GM12878 (cell line): ENCODE data around the gene GRIN2C. TPM values are rescaled to one million over a fixed set of nuclear protein-coding genes. Genes with fewer than 3 reads are reported as not detected.

Source experiments
- JUND ChIP-seq: IDR thresholded peaks from 2 replicates; pipeline ENCODE4 v1.6.1; 2012; ENCODE audit warnings: low read depth, mild to moderate bottlenecking, low read length, improper control_type of control experiment, moderate library complexity
- PAX5 ChIP-seq: IDR thresholded peaks from 2 replicates; pipeline ENCODE4 v1.6.1; 2011; ENCODE audit warnings: low read depth, low read length, borderline replicate concordance
- SPI1 ChIP-seq: IDR thresholded peaks from 2 replicates; pipeline ENCODE4 v1.6.1; 2011; ENCODE audit warnings: low read depth, mild to moderate bottlenecking, low read length, moderate library complexity, borderline replicate concordance; ENCODE audit not compliant: insufficient read depth
- STAT1 ChIP-seq: fragments of 450-650 bp; conservative IDR thresholded peaks from 2 replicates; pipeline ENCODE4 v1.6.1; 2014; ENCODE audit warnings: antibody characterized with exemption, mild to moderate bottlenecking
- polyA plus RNA-seq, 11 experiments: library from polyadenylated mRNA; depleted of rRNA in 4 of 11; unstranded in 6 of 11; stranded (reverse) in 5 of 11; fragments of >200 nt; fragmentation: Nextera tagmentation in 4 of 11; fragmentation: Illumina TruSeq in 1 of 11; extraction: Ambion mirVana in 4 of 11; extraction: Trizol in 1 of 11; gene quantifications; 1 replicate in 1 of 11; 2 replicates in 10 of 11; pipeline versions ENCODE4 v1.2.1 to v1.2.3, GENCODE V29; 2011 to 2016; ENCODE audit warnings: inconsistent platforms in 2 of 11, missing spikeins in 2 of 11, low read depth in 1 of 11
- total RNA-seq, 4 experiments: library from RNA; depleted of rRNA in 3 of 4; stranded (reverse); fragments of >200 nt in 3 of 4; fragmentation: Illumina TruSeq in 1 of 4; extraction: Trizol in 1 of 4; gene quantifications; 2 replicates each; pipeline versions ENCODE4 v1.2.1 to v1.2.3, GENCODE V29; 2013 to 2021
- TF ChIP-seq, protein P1 (sequence below), 3 experiments: IDR thresholded peaks in 2 of 3; conservative IDR thresholded peaks in 1 of 3; 2 replicates each; pipeline ENCODE4 v1.5.1; 2011; ENCODE audit warnings: low read depth in 3 of 3, low read length in 3 of 3, mild to moderate bottlenecking in 3 of 3, control low read depth in 2 of 3, moderate library complexity in 2 of 3, inconsistent platforms in 1 of 3, mixed read lengths in 1 of 3; ENCODE audit not compliant: control insufficient read depth in 2 of 3, insufficient read depth in 1 of 3; ENCODE audit errors: extremely low read depth in 1 of 3
- TF ChIP-seq, protein P2 (sequence below): IDR thresholded peaks from 2 replicates; pipeline ENCODE4 v1.6.1; 2012; ENCODE audit warnings: mild to moderate bottlenecking, low read depth, low read length
- TF ChIP-seq, protein P3 (sequence below): IDR thresholded peaks from 2 replicates; pipeline ENCODE4 v1.6.1; 2011; ENCODE audit warnings: mild to moderate bottlenecking, low read depth, low read length, moderate library complexity; ENCODE audit not compliant: insufficient replicate concordance
- TF ChIP-seq, protein P4 (sequence below): fragments of 450-650 bp; IDR thresholded peaks from 2 replicates; pipeline ENCODE4 v1.6.1; 2016; ENCODE audit warnings: mild to moderate bottlenecking
- TF ChIP-seq, protein P5 (sequence below): fragments of 450-650 bp; IDR thresholded peaks from 2 replicates; pipeline ENCODE4 v1.6.1; 2017; ENCODE audit warnings: mild to moderate bottlenecking, moderate library complexity
- TF ChIP-seq, protein P6 (sequence below): fragments of 450-650 bp; IDR thresholded peaks from 2 replicates; pipeline ENCODE4 v1.6.1; 2018; ENCODE audit warnings: mild to moderate bottlenecking, low read depth, moderate library complexity; ENCODE audit not compliant: partially characterized antibody

GRIN2C gene
- total and polyA plus RNA-seq, 10 of the 15 experiments (the other 5 are each of a cell fraction or from before 2014, with no cell fraction given): 0.01 to 0.20 (median 0.11) TPM; not detected in 2

DNA sequence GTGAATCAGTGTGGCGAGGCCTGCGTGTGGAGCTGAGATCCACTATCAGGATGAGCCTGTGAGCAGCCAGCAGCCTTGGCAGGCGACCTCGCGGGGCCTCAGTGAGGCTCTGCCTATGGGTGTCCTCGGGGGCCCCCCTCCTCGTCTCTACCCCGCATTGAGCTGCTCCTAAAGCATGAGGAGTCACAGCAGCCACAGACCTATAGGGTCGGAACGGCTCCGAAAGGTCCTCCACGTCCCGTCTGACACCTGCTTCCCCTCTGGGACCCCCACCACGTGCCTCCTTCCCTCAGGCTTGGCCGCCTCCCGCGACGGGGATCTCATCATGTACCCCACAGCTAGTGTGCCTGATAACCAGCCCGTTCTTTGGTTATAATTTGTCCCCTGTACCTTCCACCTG is 28.8 kb downstream of the GRIN2C start (continued):
- TF ChIP-seq, protein P1, sequence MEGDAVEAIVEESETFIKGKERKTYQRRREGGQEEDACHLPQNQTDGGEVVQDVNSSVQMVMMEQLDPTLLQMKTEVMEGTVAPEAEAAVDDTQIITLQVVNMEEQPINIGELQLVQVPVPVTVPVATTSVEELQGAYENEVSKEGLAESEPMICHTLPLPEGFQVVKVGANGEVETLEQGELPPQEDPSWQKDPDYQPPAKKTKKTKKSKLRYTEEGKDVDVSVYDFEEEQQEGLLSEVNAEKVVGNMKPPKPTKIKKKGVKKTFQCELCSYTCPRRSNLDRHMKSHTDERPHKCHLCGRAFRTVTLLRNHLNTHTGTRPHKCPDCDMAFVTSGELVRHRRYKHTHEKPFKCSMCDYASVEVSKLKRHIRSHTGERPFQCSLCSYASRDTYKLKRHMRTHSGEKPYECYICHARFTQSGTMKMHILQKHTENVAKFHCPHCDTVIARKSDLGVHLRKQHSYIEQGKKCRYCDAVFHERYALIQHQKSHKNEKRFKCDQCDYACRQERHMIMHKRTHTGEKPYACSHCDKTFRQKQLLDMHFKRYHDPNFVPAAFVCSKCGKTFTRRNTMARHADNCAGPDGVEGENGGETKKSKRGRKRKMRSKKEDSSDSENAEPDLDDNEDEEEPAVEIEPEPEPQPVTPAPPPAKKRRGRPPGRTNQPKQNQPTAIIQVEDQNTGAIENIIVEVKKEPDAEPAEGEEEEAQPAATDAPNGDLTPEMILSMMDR (IDR thresholded peaks at IDR 0.05 in 2 of 3, conservative IDR thresholded peaks at IDR 0.05 in 1 of 3; ENCODE audit: control insufficient read depth in 2 of 3, extremely low read depth in 1 of 3, insufficient read depth in 1 of 3, low read depth in 3 of 3, low read length in 3 of 3): no peak
- TF ChIP-seq, protein P2, sequence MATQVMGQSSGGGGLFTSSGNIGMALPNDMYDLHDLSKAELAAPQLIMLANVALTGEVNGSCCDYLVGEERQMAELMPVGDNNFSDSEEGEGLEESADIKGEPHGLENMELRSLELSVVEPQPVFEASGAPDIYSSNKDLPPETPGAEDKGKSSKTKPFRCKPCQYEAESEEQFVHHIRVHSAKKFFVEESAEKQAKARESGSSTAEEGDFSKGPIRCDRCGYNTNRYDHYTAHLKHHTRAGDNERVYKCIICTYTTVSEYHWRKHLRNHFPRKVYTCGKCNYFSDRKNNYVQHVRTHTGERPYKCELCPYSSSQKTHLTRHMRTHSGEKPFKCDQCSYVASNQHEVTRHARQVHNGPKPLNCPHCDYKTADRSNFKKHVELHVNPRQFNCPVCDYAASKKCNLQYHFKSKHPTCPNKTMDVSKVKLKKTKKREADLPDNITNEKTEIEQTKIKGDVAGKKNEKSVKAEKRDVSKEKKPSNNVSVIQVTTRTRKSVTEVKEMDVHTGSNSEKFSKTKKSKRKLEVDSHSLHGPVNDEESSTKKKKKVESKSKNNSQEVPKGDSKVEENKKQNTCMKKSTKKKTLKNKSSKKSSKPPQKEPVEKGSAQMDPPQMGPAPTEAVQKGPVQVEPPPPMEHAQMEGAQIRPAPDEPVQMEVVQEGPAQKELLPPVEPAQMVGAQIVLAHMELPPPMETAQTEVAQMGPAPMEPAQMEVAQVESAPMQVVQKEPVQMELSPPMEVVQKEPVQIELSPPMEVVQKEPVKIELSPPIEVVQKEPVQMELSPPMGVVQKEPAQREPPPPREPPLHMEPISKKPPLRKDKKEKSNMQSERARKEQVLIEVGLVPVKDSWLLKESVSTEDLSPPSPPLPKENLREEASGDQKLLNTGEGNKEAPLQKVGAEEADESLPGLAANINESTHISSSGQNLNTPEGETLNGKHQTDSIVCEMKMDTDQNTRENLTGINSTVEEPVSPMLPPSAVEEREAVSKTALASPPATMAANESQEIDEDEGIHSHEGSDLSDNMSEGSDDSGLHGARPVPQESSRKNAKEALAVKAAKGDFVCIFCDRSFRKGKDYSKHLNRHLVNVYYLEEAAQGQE: no peak
- TF ChIP-seq SPI1 (no peak), JUND (no peak), STAT1 (no peak), PAX5 (no peak)
- TF ChIP-seq, protein P3, sequence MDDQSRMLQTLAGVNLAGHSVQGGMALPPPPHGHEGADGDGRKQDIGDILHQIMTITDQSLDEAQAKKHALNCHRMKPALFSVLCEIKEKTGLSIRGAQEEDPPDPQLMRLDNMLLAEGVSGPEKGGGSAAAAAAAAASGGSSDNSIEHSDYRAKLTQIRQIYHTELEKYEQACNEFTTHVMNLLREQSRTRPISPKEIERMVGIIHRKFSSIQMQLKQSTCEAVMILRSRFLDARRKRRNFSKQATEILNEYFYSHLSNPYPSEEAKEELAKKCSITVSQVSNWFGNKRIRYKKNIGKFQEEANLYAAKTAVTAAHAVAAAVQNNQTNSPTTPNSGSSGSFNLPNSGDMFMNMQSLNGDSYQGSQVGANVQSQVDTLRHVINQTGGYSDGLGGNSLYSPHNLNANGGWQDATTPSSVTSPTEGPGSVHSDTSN: no peak
- TF ChIP-seq, protein P4, sequence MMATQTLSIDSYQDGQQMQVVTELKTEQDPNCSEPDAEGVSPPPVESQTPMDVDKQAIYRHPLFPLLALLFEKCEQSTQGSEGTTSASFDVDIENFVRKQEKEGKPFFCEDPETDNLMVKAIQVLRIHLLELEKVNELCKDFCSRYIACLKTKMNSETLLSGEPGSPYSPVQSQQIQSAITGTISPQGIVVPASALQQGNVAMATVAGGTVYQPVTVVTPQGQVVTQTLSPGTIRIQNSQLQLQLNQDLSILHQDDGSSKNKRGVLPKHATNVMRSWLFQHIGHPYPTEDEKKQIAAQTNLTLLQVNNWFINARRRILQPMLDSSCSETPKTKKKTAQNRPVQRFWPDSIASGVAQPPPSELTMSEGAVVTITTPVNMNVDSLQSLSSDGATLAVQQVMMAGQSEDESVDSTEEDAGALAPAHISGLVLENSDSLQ: no peak
- TF ChIP-seq, protein P5, sequence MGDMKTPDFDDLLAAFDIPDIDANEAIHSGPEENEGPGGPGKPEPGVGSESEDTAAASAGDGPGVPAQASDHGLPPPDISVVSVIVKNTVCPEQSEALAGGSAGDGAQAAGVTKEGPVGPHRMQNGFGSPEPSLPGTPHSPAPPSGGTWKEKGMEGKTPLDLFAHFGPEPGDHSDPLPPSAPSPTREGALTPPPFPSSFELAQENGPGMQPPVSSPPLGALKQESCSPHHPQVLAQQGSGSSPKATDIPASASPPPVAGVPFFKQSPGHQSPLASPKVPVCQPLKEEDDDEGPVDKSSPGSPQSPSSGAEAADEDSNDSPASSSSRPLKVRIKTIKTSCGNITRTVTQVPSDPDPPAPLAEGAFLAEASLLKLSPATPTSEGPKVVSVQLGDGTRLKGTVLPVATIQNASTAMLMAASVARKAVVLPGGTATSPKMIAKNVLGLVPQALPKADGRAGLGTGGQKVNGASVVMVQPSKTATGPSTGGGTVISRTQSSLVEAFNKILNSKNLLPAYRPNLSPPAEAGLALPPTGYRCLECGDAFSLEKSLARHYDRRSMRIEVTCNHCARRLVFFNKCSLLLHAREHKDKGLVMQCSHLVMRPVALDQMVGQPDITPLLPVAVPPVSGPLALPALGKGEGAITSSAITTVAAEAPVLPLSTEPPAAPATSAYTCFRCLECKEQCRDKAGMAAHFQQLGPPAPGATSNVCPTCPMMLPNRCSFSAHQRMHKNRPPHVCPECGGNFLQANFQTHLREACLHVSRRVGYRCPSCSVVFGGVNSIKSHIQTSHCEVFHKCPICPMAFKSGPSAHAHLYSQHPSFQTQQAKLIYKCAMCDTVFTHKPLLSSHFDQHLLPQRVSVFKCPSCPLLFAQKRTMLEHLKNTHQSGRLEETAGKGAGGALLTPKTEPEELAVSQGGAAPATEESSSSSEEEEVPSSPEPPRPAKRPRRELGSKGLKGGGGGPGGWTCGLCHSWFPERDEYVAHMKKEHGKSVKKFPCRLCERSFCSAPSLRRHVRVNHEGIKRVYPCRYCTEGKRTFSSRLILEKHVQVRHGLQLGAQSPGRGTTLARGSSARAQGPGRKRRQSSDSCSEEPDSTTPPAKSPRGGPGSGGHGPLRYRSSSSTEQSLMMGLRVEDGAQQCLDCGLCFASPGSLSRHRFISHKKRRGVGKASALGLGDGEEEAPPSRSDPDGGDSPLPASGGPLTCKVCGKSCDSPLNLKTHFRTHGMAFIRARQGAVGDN: no peak
- TF ChIP-seq, protein P6, sequence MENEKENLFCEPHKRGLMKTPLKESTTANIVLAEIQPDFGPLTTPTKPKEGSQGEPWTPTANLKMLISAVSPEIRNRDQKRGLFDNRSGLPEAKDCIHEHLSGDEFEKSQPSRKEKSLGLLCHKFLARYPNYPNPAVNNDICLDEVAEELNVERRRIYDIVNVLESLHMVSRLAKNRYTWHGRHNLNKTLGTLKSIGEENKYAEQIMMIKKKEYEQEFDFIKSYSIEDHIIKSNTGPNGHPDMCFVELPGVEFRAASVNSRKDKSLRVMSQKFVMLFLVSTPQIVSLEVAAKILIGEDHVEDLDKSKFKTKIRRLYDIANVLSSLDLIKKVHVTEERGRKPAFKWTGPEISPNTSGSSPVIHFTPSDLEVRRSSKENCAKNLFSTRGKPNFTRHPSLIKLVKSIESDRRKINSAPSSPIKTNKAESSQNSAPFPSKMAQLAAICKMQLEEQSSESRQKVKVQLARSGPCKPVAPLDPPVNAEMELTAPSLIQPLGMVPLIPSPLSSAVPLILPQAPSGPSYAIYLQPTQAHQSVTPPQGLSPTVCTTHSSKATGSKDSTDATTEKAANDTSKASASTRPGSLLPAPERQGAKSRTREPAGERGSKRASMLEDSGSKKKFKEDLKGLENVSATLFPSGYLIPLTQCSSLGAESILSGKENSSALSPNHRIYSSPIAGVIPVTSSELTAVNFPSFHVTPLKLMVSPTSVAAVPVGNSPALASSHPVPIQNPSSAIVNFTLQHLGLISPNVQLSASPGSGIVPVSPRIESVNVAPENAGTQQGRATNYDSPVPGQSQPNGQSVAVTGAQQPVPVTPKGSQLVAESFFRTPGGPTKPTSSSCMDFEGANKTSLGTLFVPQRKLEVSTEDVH: no peak
